H9 (cell line): Measurements from ENCODE around the gene FBLN1. TPM values are rescaled to one million over a fixed set of nuclear protein-coding genes. Genes with fewer than 3 reads are reported as not detected.

ENCODE experiments used
- DNase-seq: peaks from one replicate; pipeline ENCODE4 v3.0.0-alpha.2; 2017
- H2AFZ ChIP-seq: one replicate; pipeline ENCODE4 v1.6.1; 2013; ENCODE audit warnings: mild to moderate bottlenecking, low read length, control low read depth, moderate library complexity
- H2AK5ac ChIP-seq: 2 replicates; pipeline ENCODE4 v1.6.1; 2013; ENCODE audit warnings: low read length, control low read depth, mixed read lengths; ENCODE audit not compliant: insufficient read length
- H2BK120ac ChIP-seq: one replicate; pipeline ENCODE4 v1.6.1; 2013; ENCODE audit warnings: low read depth, mild to moderate bottlenecking, low read length, control low read depth, inconsistent platforms; ENCODE audit not compliant: poor library complexity, severe bottlenecking
- H2BK12ac ChIP-seq: 2 replicates; pipeline ENCODE4 v1.6.1; 2013; ENCODE audit warnings: low read length, control low read depth, mixed read lengths, low read depth; ENCODE audit not compliant: insufficient read length
- H2BK15ac ChIP-seq: 2 replicates; pipeline ENCODE4 v1.6.1; 2013; ENCODE audit warnings: low read depth, low read length, control low read depth
- H2BK20ac ChIP-seq: one replicate; pipeline ENCODE4 v1.6.1; 2013; ENCODE audit warnings: low read depth, mild to moderate bottlenecking, low read length, control low read depth, inconsistent platforms; ENCODE audit not compliant: poor library complexity, severe bottlenecking
- H2BK5ac ChIP-seq: 2 replicates; pipeline ENCODE4 v1.6.1; 2013; ENCODE audit warnings: low read length, control low read depth, mixed read lengths; ENCODE audit not compliant: insufficient read length
- H3K14ac ChIP-seq: 2 replicates; pipeline ENCODE4 v1.6.1; 2013; ENCODE audit warnings: low read length, control low read depth; ENCODE audit not compliant: insufficient read depth
- H3K18ac ChIP-seq: 2 replicates; pipeline ENCODE4 v1.6.1; 2013; ENCODE audit warnings: low read depth, mild to moderate bottlenecking, mixed read lengths, low read length, control low read depth; ENCODE audit not compliant: insufficient read length
- H3K23ac ChIP-seq: 2 replicates; pipeline ENCODE4 v1.6.1; 2013; ENCODE audit warnings: low read length, control low read depth, mixed read lengths, low read depth; ENCODE audit not compliant: insufficient read length
- H3K23me2 ChIP-seq: 2 replicates; pipeline ENCODE4 v1.6.1; 2013; ENCODE audit warnings: low read depth, mild to moderate bottlenecking, mixed read lengths, low read length, control low read depth; ENCODE audit not compliant: insufficient read length, poor library complexity, severe bottlenecking
- H3K27ac ChIP-seq: 2 replicates; pipeline ENCODE4 v1.5.1; 2013; ENCODE audit warnings: low read length, control low read depth, mixed read lengths, low read depth; ENCODE audit not compliant: insufficient read length
- H3K27me3 ChIP-seq: 2 replicates; pipeline ENCODE4 v1.6.1; 2013; ENCODE audit warnings: low read length, control low read depth, inconsistent platforms; ENCODE audit not compliant: insufficient read depth
- H3K4ac ChIP-seq: 2 replicates; pipeline ENCODE4 v1.6.1; 2013; ENCODE audit warnings: low read depth, mild to moderate bottlenecking, control low read depth, inconsistent platforms, low read length, moderate library complexity
- H3K4me1 ChIP-seq: 2 replicates; pipeline ENCODE4 v1.6.1; 2013; ENCODE audit warnings: low read length, control low read depth, inconsistent platforms; ENCODE audit not compliant: insufficient read depth
- H3K4me2 ChIP-seq: 2 replicates; pipeline ENCODE4 v1.6.1; 2013; ENCODE audit warnings: low read length, control low read depth, mixed read lengths; ENCODE audit not compliant: insufficient read length, insufficient read depth
- H3K56ac ChIP-seq: 2 replicates; pipeline ENCODE4 v1.6.1; 2013; ENCODE audit warnings: low read depth, mild to moderate bottlenecking, mixed read lengths, low read length, control low read depth; ENCODE audit not compliant: insufficient read length
- H3K79me1 ChIP-seq: 2 replicates; pipeline ENCODE4 v1.6.1; 2013; ENCODE audit warnings: low read depth, mild to moderate bottlenecking, moderate library complexity, low read length, control low read depth, inconsistent platforms; ENCODE audit not compliant: insufficient read depth, poor library complexity, severe bottlenecking
- H3K79me2 ChIP-seq: 2 replicates; pipeline ENCODE4 v1.6.1; 2013; ENCODE audit warnings: low read length, control low read depth, inconsistent platforms; ENCODE audit not compliant: insufficient read depth
- H3K9ac ChIP-seq: 2 replicates; pipeline ENCODE4 v1.6.1; 2013; ENCODE audit warnings: low read length, control low read depth, mixed read lengths; ENCODE audit not compliant: insufficient read length; ENCODE audit errors: extremely low read depth
- H3K9me3 ChIP-seq: one replicate; pipeline ENCODE4 v1.6.1; 2013; ENCODE audit warnings: low read depth, low read length, inconsistent platforms; ENCODE audit not compliant: control insufficient read depth
- H3T11ph ChIP-seq: one replicate; pipeline ENCODE4 v1.6.1; 2013; ENCODE audit warnings: mild to moderate bottlenecking, low read length, control low read depth, inconsistent platforms
- H4K20me1 ChIP-seq: one replicate; pipeline ENCODE4 v1.6.1; 2013; ENCODE audit not compliant: control insufficient read depth, insufficient read length, insufficient read depth
- H4K5ac ChIP-seq: 2 replicates; pipeline ENCODE4 v1.6.1; 2013; ENCODE audit warnings: low read depth, mild to moderate bottlenecking, mixed read lengths, low read length, control low read depth; ENCODE audit not compliant: insufficient read length
- H4K8ac ChIP-seq: replicated peaks from 2 replicates; pipeline ENCODE4 v1.6.1; 2013; ENCODE audit warnings: low read length, control low read depth, mixed read lengths, low read depth; ENCODE audit not compliant: insufficient read length
- H4K91ac ChIP-seq: 2 replicates; pipeline ENCODE4 v1.6.1; 2013; ENCODE audit warnings: low read depth, mild to moderate bottlenecking, moderate library complexity, mixed read lengths, low read length, control low read depth; ENCODE audit not compliant: insufficient read length
- H3K27ac Mint-ChIP-seq, 3 experiments: 2 replicates in 2 of 3; 3 replicates in 1 of 3; pipeline ENCODE4 v1.8.0; 2020 to 2021; ENCODE audit warnings: mixed read lengths in 3 of 3, mild to moderate bottlenecking in 1 of 3, moderate library complexity in 1 of 3
- H3K27me3 Mint-ChIP-seq: 2 replicates; pipeline ENCODE4 v1.8.0; 2021; ENCODE audit warnings: low read depth, mild to moderate bottlenecking, moderate library complexity, mixed read lengths
- H3K36me3 Mint-ChIP-seq, 3 experiments: 2 replicates in 2 of 3; 3 replicates in 1 of 3; pipeline ENCODE4 v1.8.0; 2020 to 2021; ENCODE audit warnings: low read depth in 3 of 3, mixed read lengths in 3 of 3; ENCODE audit not compliant: insufficient read depth in 1 of 3
- H3K4me1 Mint-ChIP-seq, 2 experiments: 2 replicates each; pipeline ENCODE4 v1.8.0; 2020; ENCODE audit warnings: mixed read lengths in 2 of 2
- H3K4me3 Mint-ChIP-seq, 2 experiments: 2 replicates in 1 of 2; 3 replicates in 1 of 2; pipeline ENCODE4 v1.8.0; 2020 to 2021; ENCODE audit warnings: mild to moderate bottlenecking in 2 of 2, mixed read lengths in 2 of 2, moderate library complexity in 1 of 2
- H3K9me3 Mint-ChIP-seq, 2 experiments: 2 replicates in 1 of 2; 3 replicates in 1 of 2; pipeline ENCODE4 v1.8.0; 2020; ENCODE audit warnings: mild to moderate bottlenecking in 2 of 2, mixed read lengths in 2 of 2, moderate library complexity in 1 of 2
- CTCF ChIP-seq: fragments of 200-600 bp; sonication (generic); conservative IDR thresholded peaks from 3 replicates; pipeline ENCODE4 v1.8.0; 2021; ENCODE audit warnings: antibody characterized with exemption, mild to moderate bottlenecking
- WGBS: extraction: QIAGEN DNeasy Blood & Tissue Kit; methylation state at CpG from one replicate; pipeline ENCODE4 v1.1.7; 2013; ENCODE audit warnings: missing lambda C conversion rate, low lambda C conversion rate, mixed read lengths; ENCODE audit not compliant: insufficient read length; ENCODE audit errors: extremely low coverage; 5-methylcytosine and 5-hydroxymethylcytosine counted together
- total RNA-seq: library from RNA; stranded (reverse); gene quantifications from 2 replicates; pipeline ENCODE4 v1.2.1, GENCODE V29; 2021

Gene FBLN1
- total RNA-seq, 1 experiment from 2014 or later, result 140 TPM

- Histone ChIP-seq H2BK20ac (no peak overlapping the region), H3K4me1 (peaks cover 2% of the 10 kb centered on the region; the same call in 1 of the 2 replicates), H2AFZ (no peak overlapping the region), H4K91ac (no peak overlapping the region), H3K4ac (no peak overlapping the region), H3K9me3 (no peaks in the 10 kb centered on the region), H3K18ac (no peak overlapping the region), H3K14ac (no peak overlapping the region), H3K79me1 (no peaks in the 10 kb centered on the region), H3K27ac (no peak overlapping the region), H3T11ph (no peak overlapping the region), H3K79me2 (no peaks in the 10 kb centered on the region), H3K56ac (no peak overlapping the region), H2BK120ac (no peak overlapping the region), H3K27me3 (no peaks in the 10 kb centered on the region), H3K9ac (no peak overlapping the region), H2BK5ac (no peak overlapping the region), H3K23ac (no peak overlapping the region), H2AK5ac (no peak overlapping the region), H4K5ac (no peak overlapping the region), H3K23me2 (no peaks in the 10 kb centered on the region), H2BK15ac (no peak overlapping the region), H3K4me2 (no peak overlapping the region), H2BK12ac (no peak overlapping the region), H4K20me1 (no peaks in the 10 kb centered on the region), H4K8ac (no peak overlapping the region)
- Mint-ChIP-seq H3K36me3 (no peaks in the 10 kb centered on the region), H3K9me3 (no peaks in the 10 kb centered on the region), H3K4me1 (peaks cover 46 to 71% of the 10 kb centered on the region in 2 experiments), H3K4me3 (peak overlapping the region in 1 of 2 experiments; percentile 43; a peak in 3 of 5 replicates), H3K27ac (peak overlapping the region in 2 of 3 experiments; percentile 30 to 94; a peak in 3 of 7 replicates), H3K27me3 (peaks cover 23% of the 10 kb centered on the region)
- no CpG with 5 or more reads among the region's 12 CpGs for WGBS
- peak; percentile 81 for DNase-seq
- TF ChIP-seq CTCF, result no peak
Observed at GRCh38 chr22:45631140-45631840, 128.6 kb downstream of the FBLN1 start.
